Pancreas (tissue), 10 donors: ENCODE measurements around the gene PLPP3. TPM values are rescaled to one million over a fixed set of nuclear protein-coding genes. Genes with fewer than 3 reads are reported as not detected.
A peak's percentile ranks its signal among the peaks of the same experiment; 100 is the strongest.

Experiments used
- ATAC-seq, 4 donors: fragments of 200-7000 bp; cut with Tn5 transposase; one replicate each; pipeline versions ENCODE4 v1.8.0 to v1.9.1; 2020; ENCODE audit warnings: mild to moderate bottlenecking in 4 of 4, moderate library complexity in 4 of 4
- DNase-seq, 6 donors: peaks; one replicate each; pipeline ENCODE4 v3.0.0-alpha.2; 2020
- FAIRE-seq: peaks from 2 replicates; lab custom pipeline; 2012; peaks lifted over from hg19 to GRCh38; lab: Jason Lieb, UNC
- H3K27ac ChIP-seq, 4 donors: fragments of 200-600 bp; sonication (generic); 1 replicate in 3 of 4; 2 replicates in 1 of 4; pipeline versions ENCODE4 v1.5.0 to v1.8.0; 2020
- H3K27me3 ChIP-seq, 4 donors: fragments of 200-600 bp; one replicate each; pipeline ENCODE4 v1.8.0; 2021
- H3K36me3 ChIP-seq, 3 donors: fragments of 200-600 bp; sonication (generic) in 1 of 3; one replicate each; pipeline versions ENCODE4 v1.5.0 to v1.8.0; 2020 to 2021
- H3K4me1 ChIP-seq, 3 donors: fragments of 200-600 bp; one replicate each; pipeline ENCODE4 v1.8.0; 2021
- H3K4me3 ChIP-seq, 4 donors: fragments of 200-600 bp; sonication (generic) in 2 of 4; one replicate each; pipeline versions ENCODE4 v1.5.0 to v1.8.0; 2020 to 2021
- H3K9me3 ChIP-seq, 4 donors: fragments of 200-600 bp; one replicate each; pipeline ENCODE4 v1.8.0; 2021
- CTCF ChIP-seq, 4 donors: fragments of 200-600 bp; sonication (generic) in 3 of 4; IDR thresholded peaks; one replicate each; pipeline versions ENCODE4 v1.5.0 to v1.8.0; 2021; ENCODE audit warnings: antibody characterized with exemption in 4 of 4
- WGBS, 2 donors: extraction: QIAGEN DNeasy Blood & Tissue Kit; methylation state at CpG; one replicate each; pipeline ENCODE4 v1.1.7; 2013; 5-methylcytosine and 5-hydroxymethylcytosine counted together
- intact Hi-C, 3 donors: fragments of 100-400 bp; cut with DNase I; formaldehyde crosslinking; loops; one replicate each; pipeline versions ENCODE4 v1.11.1 to v1.14.2; 2022
- polyA plus RNA-seq, 2 donors: library from polyadenylated mRNA; stranded (reverse); fragments of 200-250 nt; gene quantifications; one replicate each; pipeline ENCODE4 v1.2.3, GENCODE V29; 2013
- total RNA-seq, 6 donors: library from RNA; stranded (reverse); fragmentation: NEBNext Ultra II Directional in 4 of 6; extraction: Animal tissue kit (Norgen Biotek cat#: 25700) in 4 of 6; gene quantifications; one replicate each; pipeline versions ENCODE4 v1.2.1 to v1.2.4, GENCODE V29; 2021 to 2023
- donor health status: healthy with polysubstance abuse.
- donor health status: DM: no; HTN: no; CAD: no; lungs with moderate emphysema.
- donor health status: DM: no; HTN: no; CAD: no.
- donor health status: control.
- donor health status: control.
- donor health status: Bipolar disorder and iron deficiency.
- donor health status: DM: yes; HTN: yes; CAD: no.
- donor health status: DM: no; HTN: no; CAD: no.
- donor health status: DM: no; HTN: no; CAD: no.
- donor health status: DM: yes; HTN: yes; CAD: no.

PLPP3 gene
- total and polyA plus RNA-seq, 8 donors, result 5.5 to 29.6 (median 18.7) TPM

DNA sequence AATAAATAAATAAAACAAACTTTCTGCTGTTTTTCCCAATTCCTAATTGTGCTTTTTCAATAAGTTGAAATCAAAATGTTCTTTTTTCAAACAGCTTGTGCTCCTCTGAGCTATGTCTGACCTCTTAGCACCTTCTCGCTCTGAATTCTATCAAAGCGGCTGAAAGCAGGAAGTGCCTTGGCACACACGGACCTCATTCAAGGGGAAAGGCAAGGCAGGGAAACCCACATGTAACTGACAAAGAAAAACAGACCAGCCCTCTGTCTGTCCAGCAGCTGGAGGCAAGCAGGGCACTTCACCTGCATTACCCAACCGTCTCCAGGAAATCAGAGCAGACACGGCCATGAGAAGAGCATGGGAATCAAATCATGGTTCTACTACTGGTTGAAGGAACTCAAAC, 56.7 kb downstream of the PLPP3 start:
- FAIRE-seq, result no peak
- 64 to 71% methylated on average over 5 of the region's 5 CpGs for WGBS, 2 donors
- intact Hi-C loops, result loop anchor here in 1 of 3 donors (10.0 kb wide), 1 partner anchor 52 kb away; the partner anchor contains the start of gene PLPP3
- no peak for ATAC-seq
- Histone ChIP-seq H3K4me3 (no peak overlapping the region), H3K36me3 (peaks cover 0 to 17% (median 0%) of the 10 kb centered on the region in 3 donors), H3K27ac (no peak overlapping the region), H3K4me1 (peaks cover 4 to 21% (median 10%) of the 10 kb centered on the region in 3 donors), H3K27me3 (no peaks in the 10 kb centered on the region), H3K9me3 (no peaks in the 10 kb centered on the region)
- no peak for TF ChIP-seq CTCF (IDR thresholded peaks at IDR 0.05)
- DNase-seq, result no peak

- Histone ChIP-seq H3K36me3 (peaks cover 0 to 17% (median 0%) of the 10 kb centered on the region in 3 donors), H3K27me3 (no peaks in the 10 kb centered on the region), H3K27ac (no peak overlapping the region), H3K4me3 (no peak overlapping the region), H3K9me3 (no peaks in the 10 kb centered on the region), H3K4me1 (peaks cover 12 to 19% (median 16%) of the 10 kb centered on the region in 3 donors)
- no peak for TF ChIP-seq CTCF (IDR thresholded peaks at IDR 0.05)
- FAIRE-seq, result no peak
- 94 to 98% methylated on average over 3 of the region's 3 CpGs for WGBS, 2 donors
- ATAC-seq, result no peak
- no peak for DNase-seq
- intact Hi-C loops, result loop anchor here in 1 of 3 donors (10.0 kb wide), 1 partner anchor 55 kb away; the partner anchor contains the start of gene PLPP3
Observed at GRCh38 chr1:56520016-56520601, 59.3 kb downstream of the PLPP3 start.

GRCh38 chr1:56517404-56518130, 61.8 kb downstream of the PLPP3 start:
- no peak for DNase-seq
- no peak for FAIRE-seq
- WGBS, 2 donors, result 91 to 93% methylated on average over 2 of the region's 2 CpGs
- Histone ChIP-seq H3K27ac (peak overlapping the region; percentile 28 to 89 (median 66)), H3K36me3 (peaks cover 0 to under 1% (median 0%) of the 10 kb centered on the region in 3 donors), H3K4me3 (no peak overlapping the region), H3K9me3 (no peaks in the 10 kb centered on the region), H3K4me1 (peaks cover 9 to 19% (median 16%) of the 10 kb centered on the region in 3 donors), H3K27me3 (no peaks in the 10 kb centered on the region)
- intact Hi-C loops, result no loop called here
- peak in 2 of 4 donors; percentile 8 to 11 for ATAC-seq
- TF ChIP-seq CTCF (IDR thresholded peaks at IDR 0.05), result no peak

GRCh38 chr1:56516539-56517252, 62.7 kb downstream of the PLPP3 start:
- peak; percentile 34 for FAIRE-seq
- intact Hi-C loops, result no loop called here
- ATAC-seq, result peak; percentile 97 to 99 (median 98)
- peaks cover 9 to 16% (median 16%) of the 10 kb centered on the region in 3 donors for H3K4me1 ChIP-seq
- peak overlapping the region; percentile 28 to 89 (median 66) for H3K27ac ChIP-seq
- H3K9me3 ChIP-seq, result no peaks in the 10 kb centered on the region
- 36 to 45% methylated on average over 7 of the region's 7 CpGs for WGBS, 2 donors
- H3K4me3 ChIP-seq, result peak overlapping the region in 2 of 4 donors; percentile 3 to 6
- peaks cover 0 to 4% (median 2%) of the 10 kb centered on the region in 3 donors for H3K36me3 ChIP-seq
- H3K27me3 ChIP-seq, result no peaks in the 10 kb centered on the region
- peak in 3 of 6 donors; percentile 57 to 66 (median 61) for DNase-seq
- no peak for TF ChIP-seq CTCF (IDR thresholded peaks at IDR 0.05)
